Thymus (tissue), 11 donors: ENCODE results near the gene MRPS30. TPM values are rescaled to one million over a fixed set of nuclear protein-coding genes. Genes with fewer than 3 reads are reported as not detected.
"Not testable (repeated sequence)": the region's sequence is repeated elsewhere in the genome, so short reads cannot be mapped to it uniquely, and the experiment has no call there.

Source experiments
- DNase-seq, 9 donors: peaks; one replicate each; pipeline ENCODE4 v3.0.0-alpha.2; 2013; ENCODE audit warnings: low spot score in 9 of 9, low read depth in 6 of 9, missing footprints in 1 of 9
- H3K27ac ChIP-seq, 2 donors: one replicate each; pipeline ENCODE4 v1.5.1; 2013; ENCODE audit warnings: control low read depth in 1 of 2, low read depth in 1 of 2, low read length in 1 of 2, mild to moderate bottlenecking in 1 of 2, moderate library complexity in 1 of 2
- H3K27me3 ChIP-seq, 2 donors: one replicate each; pipeline ENCODE4 v1.5.1; 2013; ENCODE audit warnings: low read length in 1 of 2; ENCODE audit not compliant: control insufficient read depth in 2 of 2, insufficient read depth in 1 of 2
- H3K36me3 ChIP-seq, 2 donors: one replicate each; pipeline ENCODE4 v1.5.1; 2013; ENCODE audit warnings: low read length in 1 of 2, mild to moderate bottlenecking in 1 of 2, moderate library complexity in 1 of 2; ENCODE audit not compliant: control insufficient read depth in 2 of 2, insufficient read depth in 2 of 2
- H3K4me1 ChIP-seq, 2 donors: one replicate each; pipeline ENCODE4 v1.5.1; 2013; ENCODE audit warnings: low read length in 2 of 2; ENCODE audit not compliant: control insufficient read depth in 2 of 2, insufficient read depth in 2 of 2
- H3K4me3 ChIP-seq, 2 donors: one replicate each; pipeline ENCODE4 v1.5.1; 2013; ENCODE audit warnings: low read length in 2 of 2, control low read depth in 1 of 2, mild to moderate bottlenecking in 1 of 2
- H3K9me3 ChIP-seq, 2 donors: one replicate each; pipeline ENCODE4 v1.5.1; 2013; ENCODE audit warnings: low read length in 1 of 2, mild to moderate bottlenecking in 1 of 2; ENCODE audit not compliant: control insufficient read depth in 2 of 2, insufficient read depth in 1 of 2
- WGBS: extraction: QIAGEN DNeasy Blood & Tissue Kit; methylation state at CpG from one replicate; pipeline ENCODE4 v1.1.7; 2013; 5-methylcytosine and 5-hydroxymethylcytosine counted together
- polyA plus RNA-seq: library from polyadenylated mRNA; stranded (reverse); fragments of 200-250 nt; gene quantifications from one replicate; pipeline ENCODE4 v1.2.3, GENCODE V29; 2013
- total RNA-seq: library from RNA; stranded (reverse); fragments of 120-200 nt; gene quantifications from one replicate; pipeline ENCODE4 v1.2.4, GENCODE V29; 2013
- donor health status: healthy.

The MRPS30 gene
- total and polyA plus RNA-seq, 2 donors, result 29.2 to 36.0 TPM

DNA sequence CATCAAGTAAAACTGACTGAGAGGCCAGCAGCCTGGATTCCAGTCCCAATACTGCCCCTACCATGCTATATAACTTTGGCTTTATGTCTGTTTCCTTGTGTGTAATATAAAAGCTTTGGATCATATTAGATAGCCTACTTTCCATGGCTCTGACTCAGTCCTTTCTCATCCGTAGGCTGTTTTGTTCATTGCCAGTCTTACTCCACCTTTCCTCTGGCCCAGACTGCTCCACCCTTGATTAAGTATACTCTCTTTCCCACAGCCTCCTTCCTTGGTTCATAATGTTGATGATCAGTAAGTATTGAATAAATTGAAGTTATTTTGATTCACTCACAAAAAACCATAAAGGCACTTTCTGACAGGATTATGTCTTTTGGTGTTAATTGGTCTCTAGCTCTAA is 1.5 kb upstream of the MRPS30 start:
- Histone ChIP-seq H3K9me3 (no peaks in the 10 kb centered on the region), H3K4me1 (peaks cover 0 to 5% of the 10 kb centered on the region in 2 donors), H3K27me3 (no peaks in the 10 kb centered on the region), H3K4me3 (no peak overlapping the region), H3K36me3 (peaks cover 0 to 3% of the 10 kb centered on the region in 2 donors), H3K27ac (no peak overlapping the region)
- WGBS, result 96% methylated on average over 1 of the region's 1 CpG
- DNase-seq, result no peak

- Histone ChIP-seq H3K4me1 (peaks cover 0 to 5% of the 10 kb centered on the region in 2 donors), H3K27ac (peak overlapping the region; percentile 89 to 90), H3K36me3 (peaks cover 0 to 17% of the 10 kb centered on the region in 2 donors), H3K9me3 (no peaks in the 10 kb centered on the region), H3K27me3 (no peaks in the 10 kb centered on the region), H3K4me3 (peak overlapping the region; percentile 74 to 86)
- WGBS, result under 1% methylated on average over 45 of the region's 45 CpGs
- DNase-seq, result peak; percentile 9 to 63 (median 33)
These were observed 638 bp downstream of the MRPS30 start for GRCh38 chr5:44809215-44809955.

- no peaks in the 10 kb centered on the region for H3K27me3 ChIP-seq
- 36% methylated on average over 11 of the region's 11 CpGs for WGBS
- peaks cover 0 to 5% of the 10 kb centered on the region in 2 donors for H3K4me1 ChIP-seq
- no peak overlapping the region for H3K27ac ChIP-seq
- peak overlapping the region; percentile 74 to 86 for H3K4me3 ChIP-seq
- no peaks in the 10 kb centered on the region for H3K9me3 ChIP-seq
- H3K36me3 ChIP-seq, result peaks cover 0 to 20% of the 10 kb centered on the region in 2 donors
- no peak for DNase-seq
These were observed 1.2 kb downstream of the MRPS30 start for GRCh38 chr5:44809956-44810420.

DNA sequence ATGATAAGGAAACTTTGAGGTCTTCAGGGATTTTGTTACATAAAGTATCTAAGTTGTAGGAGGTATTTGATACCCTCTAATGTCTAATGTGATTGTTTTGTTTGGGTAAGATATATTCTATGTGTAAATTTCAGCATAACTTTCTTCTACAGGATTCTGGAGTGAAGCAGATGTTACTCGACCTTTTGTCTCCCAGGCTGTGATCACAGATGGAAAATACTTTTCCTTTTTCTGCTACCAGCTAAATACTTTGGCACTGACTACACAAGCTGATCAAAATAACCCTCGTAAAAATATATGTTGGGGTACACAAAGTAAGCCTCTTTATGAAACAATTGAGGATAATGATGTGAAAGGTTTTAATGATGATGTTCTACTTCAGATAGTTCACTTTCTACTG is 6.0 kb downstream of the MRPS30 start:
- Histone ChIP-seq H3K4me1 (peaks cover 0 to 5% of the 10 kb centered on the region in 2 donors), H3K4me3 (no peak overlapping the region), H3K36me3 (peaks cover 0 to 32% of the 10 kb centered on the region in 2 donors), H3K27me3 (no peaks in the 10 kb centered on the region), H3K27ac (no peak overlapping the region), H3K9me3 (no peaks in the 10 kb centered on the region)
- no peak for DNase-seq
- 93% methylated on average over 2 of the region's 2 CpGs for WGBS

DNA sequence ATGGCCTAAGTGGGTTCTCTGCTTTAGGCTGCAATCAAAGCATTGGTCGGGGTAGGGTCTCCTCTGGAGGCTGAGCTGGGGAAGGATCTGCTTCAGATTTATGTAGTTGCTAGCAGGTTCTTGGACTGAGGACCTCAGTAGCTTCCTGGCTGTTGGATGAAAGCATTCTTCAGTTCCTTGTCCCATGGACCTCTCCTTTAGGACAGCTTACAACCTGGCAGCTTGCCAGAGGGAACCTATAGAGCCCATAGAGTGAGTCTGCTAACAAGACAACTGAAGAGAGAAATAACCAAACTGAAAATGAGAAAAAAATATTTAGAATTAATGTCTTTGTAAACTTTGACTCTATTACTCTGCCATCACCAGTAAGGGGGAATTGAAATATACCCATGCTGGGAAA is 12.4 kb downstream of the MRPS30 start:
- Histone ChIP-seq H3K9me3 (no peaks in the 10 kb centered on the region), H3K36me3 (peaks cover 0 to 18% of the 10 kb centered on the region in 2 donors), H3K4me1 (no peaks in the 10 kb centered on the region), H3K4me3 (no peak overlapping the region), H3K27me3 (no peaks in the 10 kb centered on the region), H3K27ac (no peak overlapping the region)
- 100% methylated on average over 1 of the region's 1 CpG for WGBS
- DNase-seq, result no peak

DNA sequence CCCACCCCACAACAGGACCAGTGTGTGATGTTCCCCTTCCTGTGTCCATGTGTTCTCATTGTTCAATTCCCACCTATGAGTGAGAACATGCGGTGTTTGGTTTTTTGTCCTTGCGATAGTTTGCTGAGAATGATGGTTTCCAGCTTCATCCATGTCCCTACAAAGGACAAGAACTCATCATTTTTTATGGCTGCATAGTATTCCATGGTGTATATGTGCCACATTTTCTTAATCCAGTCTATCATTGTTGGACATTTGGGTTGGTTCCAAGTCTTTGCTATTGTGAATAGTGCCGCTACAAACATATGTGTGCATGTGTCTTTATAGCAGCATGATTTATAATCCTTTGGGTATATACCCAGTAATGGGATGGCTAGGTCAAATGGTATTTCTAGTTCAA is 15.9 kb downstream of the MRPS30 start:
- H3K27ac ChIP-seq, DNase-seq, H3K9me3 ChIP-seq, H3K27me3 ChIP-seq, H3K4me3 ChIP-seq, H3K36me3 ChIP-seq, H3K4me1 ChIP-seq: not testable (repeated sequence)
- WGBS, result 72% methylated on average over 2 of the region's 3 CpGs

GRCh38 chr5:44827681-44828080 is 18.9 kb downstream of the MRPS30 start:
- Histone ChIP-seq H3K36me3 (peaks cover 0 to 2% of the 10 kb centered on the region in 2 donors), H3K4me1 (no peaks in the 10 kb centered on the region), H3K27me3 (no peaks in the 10 kb centered on the region), H3K27ac (no peak overlapping the region), H3K4me3 (no peak overlapping the region), H3K9me3 (no peaks in the 10 kb centered on the region)
- DNase-seq, result no peak
- WGBS, result 97% methylated on average over 3 of the region's 3 CpGs

GRCh38 chr5:44828719-44829118 is 20.0 kb downstream of the MRPS30 start:
- no peaks in the 10 kb centered on the region for H3K27me3 ChIP-seq
- DNase-seq, result no peak
- 95% methylated on average over 1 of the region's 1 CpG for WGBS
- no peaks in the 10 kb centered on the region for H3K4me1 ChIP-seq
- H3K36me3 ChIP-seq, result peaks cover 0 to 2% of the 10 kb centered on the region in 2 donors
- H3K9me3 ChIP-seq, result no peaks in the 10 kb centered on the region
- no peak overlapping the region for H3K27ac ChIP-seq
- no peak overlapping the region for H3K4me3 ChIP-seq

GRCh38 chr5:44830951-44831350 is 22.2 kb downstream of the MRPS30 start:
- Histone ChIP-seq H3K36me3 (peaks cover 0 to 2% of the 10 kb centered on the region in 2 donors), H3K27ac (no peak overlapping the region), H3K4me3 (no peak overlapping the region), H3K27me3 (no peaks in the 10 kb centered on the region), H3K4me1 (no peaks in the 10 kb centered on the region), H3K9me3 (no peaks in the 10 kb centered on the region)
- 99% methylated on average over 1 of the region's 1 CpG for WGBS
- no peak for DNase-seq
